A549 (cell line): ENCODE measurements around the gene TMEM253. TPM values are rescaled to one million over a fixed set of nuclear protein-coding genes. Genes with fewer than 3 reads are reported as not detected.

Experiments used
- ATAC-seq, 2 experiments: fragments of 200-7000 bp in 1 of 2; fragments of >200 bp in 1 of 2; cut with Nextera tagmentation in 1 of 2; cut with Tn5 transposase in 1 of 2; 3 replicates each; pipeline versions ENCODE4 v1.8.0 to v1.9.1; 2018 to 2020; ENCODE audit warnings: mild to moderate bottlenecking in 1 of 2, moderate library complexity in 1 of 2
- CTCF ChIA-PET: fragments of 300-600 bp; sonication (Branson Sonifier 250); formaldehyde crosslinking; extraction: SDS; loops from one replicate; lab custom pipeline; 2021; ENCODE audit warnings: antibody characterized with exemption, inconsistent platforms; lab: Yijun Ruan, JAX
- POLR2A ChIA-PET: fragments of 350-600 bp; formaldehyde crosslinking; extraction: SDS; loops from one replicate; lab custom pipeline; 2021; ENCODE audit warnings: antibody characterized with exemption, inconsistent platforms; lab: Yijun Ruan, JAX
- DNase-seq, 2 experiments: peaks; one replicate each; pipeline versions ENCODE4 v3.0.0 to v3.0.0-alpha.2; 2011 to 2016; ENCODE audit warnings: low read depth in 1 of 2, low spot score in 1 of 2
- FAIRE-seq: peaks from 2 replicates; lab custom pipeline; 2011; peaks lifted over from hg19 to GRCh38; lab: Jason Lieb, UNC
- H3K27ac ChIP-seq, 2 experiments: fragments of >200 bp; sonication (Bioruptor Twin); formaldehyde crosslinking; 3 replicates each; pipeline ENCODE4 v1.5.1; 2016 to 2017
- H3K4me1 ChIP-seq: fragments of >200 bp; sonication (Bioruptor Twin); formaldehyde crosslinking; 3 replicates; pipeline ENCODE4 v1.6.1; 2016
- H3K4me2 ChIP-seq: fragments of >200 bp; sonication (Bioruptor Twin); formaldehyde crosslinking; 3 replicates; pipeline ENCODE4 v1.6.1; 2016
- H3K4me3 ChIP-seq: fragments of >200 bp; sonication (Bioruptor Twin); formaldehyde crosslinking; 3 replicates; pipeline ENCODE4 v1.5.1; 2016
- H3K9me3 ChIP-seq: fragments of >200 bp; sonication (Bioruptor Twin); formaldehyde crosslinking; 3 replicates; pipeline ENCODE4 v1.6.1; 2016
- BCL3 ChIP-seq: fragments of >200 bp; sonication (Bioruptor Twin); formaldehyde crosslinking; IDR thresholded peaks from 3 replicates; pipeline ENCODE4 v1.6.1; 2016
- CTCF ChIP-seq: fragments of >200 bp; sonication (Bioruptor Twin); formaldehyde crosslinking; IDR thresholded peaks from 3 replicates; pipeline ENCODE4 v1.5.1; 2016
- E2F6 ChIP-seq: IDR thresholded peaks from 2 replicates; pipeline ENCODE4 v1.6.1; 2012; ENCODE audit warnings: low read depth, borderline replicate concordance
- ELK1 ChIP-seq: fragments of 150-350 bp; IDR thresholded peaks from 2 replicates; pipeline ENCODE4 v1.6.1; 2014; ENCODE audit warnings: low read depth, mild to moderate bottlenecking, low read length
- HDAC2 ChIP-seq: fragments of 200-600 bp; sonication (generic); IDR thresholded peaks from 2 replicates; pipeline ENCODE4 v1.6.1; 2016
- HMGXB4 ChIP-seq: fragments of 250-450 bp; sonication (Bioruptor Pico); IDR thresholded peaks from 2 replicates; pipeline ENCODE4 v1.5.0; 2021; ENCODE audit warnings: mild to moderate bottlenecking, moderate library complexity, borderline replicate concordance
- KDM1A ChIP-seq: fragments of 200-600 bp; sonication (generic); IDR thresholded peaks from 2 replicates; pipeline ENCODE4 v1.6.1; 2016; ENCODE audit warnings: low read depth, mild to moderate bottlenecking
- MAX ChIP-seq: IDR thresholded peaks from 2 replicates; pipeline ENCODE4 v1.6.1; 2012
- NFE2L2 ChIP-seq: fragments of 150-350 bp; conservative IDR thresholded peaks from 2 replicates; pipeline ENCODE4 v1.6.1; 2014; ENCODE audit warnings: low read length
- NPAS2 ChIP-seq: fragments of 250-450 bp; sonication (Bioruptor Pico); IDR thresholded peaks from 2 replicates; pipeline ENCODE4 v1.8.0; 2022; ENCODE audit warnings: mild to moderate bottlenecking, moderate library complexity, borderline replicate concordance
- RNF2 ChIP-seq: fragments of 200-600 bp; sonication (generic); IDR thresholded peaks from 2 replicates; pipeline ENCODE4 v1.6.1; 2016; ENCODE audit warnings: low read depth, mild to moderate bottlenecking, antibody characterized with exemption, moderate library complexity, borderline replicate concordance
- SMC3 ChIP-seq: fragments of >200 bp; sonication (Bioruptor Twin); formaldehyde crosslinking; IDR thresholded peaks from 3 replicates; pipeline ENCODE4 v1.6.1; 2018; ENCODE audit warnings: inconsistent platforms
- USF2 ChIP-seq: fragments of 450-650 bp; IDR thresholded peaks from 2 replicates; pipeline ENCODE4 v1.6.1; 2014; ENCODE audit warnings: antibody characterized with exemption
- WGBS: methylation state at CpG from one replicate; pipeline ENCODE4 v1.1.6; 2017; ENCODE audit errors: missing lambda C conversion rate; 5-methylcytosine and 5-hydroxymethylcytosine counted together
- polyA plus RNA-seq, 4 experiments: library from polyadenylated mRNA; depleted of rRNA in 3 of 4; stranded (reverse); fragments of >200 nt; fragmentation: RNase III in 1 of 4; extraction: RNeasy Plus Mini Kit Qiagen cat#74134 plus additional on column Dnase treatment in 1 of 4; gene quantifications; 2 replicates in 3 of 4; 3 replicates in 1 of 4; pipeline ENCODE4 v1.2.3, GENCODE V29; 2011 to 2017

The TMEM253 gene
- polyA plus RNA-seq, 2 of the 4 experiments (the other 2 are of a cell fraction): 0.54 to 0.81 TPM

- POLR2A ChIA-PET: interaction anchor here (1.8 kb wide), 1 partner anchor 37 kb away, joined by 4 read pairs; the partner anchor contains the start of gene ARHGEF40
- TF ChIP-seq MAX: 0 out of 2 replicates have a peak, but pooled peaks have one; percentile 8
- no peak for TF ChIP-seq NFE2L2
- Histone ChIP-seq H3K4me2 (peak overlapping the region; percentile 87), H3K4me3 (no peak overlapping the region), H3K9me3 (no peaks in the 10 kb centered on the region), H3K4me1 (peaks cover 49% of the 10 kb centered on the region), H3K27ac (peak overlapping the region; percentile 96 to 97)
- peak in 1 of 2 experiments; percentile 7; a peak in 3 of 6 replicates for ATAC-seq
- FAIRE-seq: no peak
- CTCF ChIA-PET: interaction anchor here (0.6 to 13.3 kb wide), 13 partner anchors 8 to 517 kb away, joined by 3 to 292 read pairs (median 4); partner anchors contain the start of gene ARHGEF40
- DNase-seq: peak in 1 of 2 experiments; percentile 73
- WGBS: 10% methylated on average over 5 of the region's 5 CpGs
Measured at GRCh38 chr14:21107283-21107800, 6.5 kb downstream of the TMEM253 start.

- 96% methylated on average over 4 of the region's 4 CpGs for WGBS
- no peak for ATAC-seq
- Histone ChIP-seq H3K27ac (peak overlapping the region; percentile 46 to 97; a peak in 4 of 6 replicates), H3K9me3 (no peaks in the 10 kb centered on the region), H3K4me1 (peaks cover 41% of the 10 kb centered on the region), H3K4me2 (peak overlapping the region; percentile 87; the same call in 1 of the 3 replicates), H3K4me3 (no peak overlapping the region)
- no peak for DNase-seq
- TF ChIP-seq ELK1 (no peak), NPAS2 (CRISPR knock-in tag) (no peak), E2F6 (no peak), BCL3 (no peak), NFE2L2 (no peak), CTCF (no peak), USF2 (no peak), KDM1A (no peak), MAX (no peak), HDAC2 (no peak), RNF2 (no peak), SMC3 (no peak), HMGXB4 (CRISPR knock-in tag) (no peak)
- no peak for FAIRE-seq
- POLR2A ChIA-PET: no interaction called here
- CTCF ChIA-PET: interaction anchor here (0.7 to 13.3 kb wide), 7 partner anchors 14 to 92 kb away, joined by 3 to 292 read pairs (median 191); no protein-coding TSS in a partner anchor
Measured at GRCh38 chr14:21108791-21109190, 7.9 kb downstream of the TMEM253 start.
